ENCODE results near the gene C4BPB. TPM values are rescaled to one million over a fixed set of nuclear protein-coding genes. Genes with fewer than 3 reads are reported as not detected.

C4BPB gene
- total and polyA plus RNA-seq, 2 of the 4 experiments (the other 2 are of a cell fraction), result not detected

GRCh38 chr1:207139616-207140015 is 51.0 kb downstream of the C4BPB start:
- no CpG with 5 or more reads among the region's 1 CpG for WGBS, 2 experiments (ENCODE audit: extremely low coverage in 2 of 2, insufficient read length in 1 of 2)
- Histone ChIP-seq H2BK5ac (ENCODE audit: low read depth, low read length, poor library complexity, severe bottlenecking) (no peak overlapping the region), H3K56ac (ENCODE audit: extremely low read depth, insufficient read depth, low read length) (no peak overlapping the region), H3K9me1 (ENCODE audit: insufficient read depth, low read length) (no peaks in the 10 kb centered on the region), H3K4me3 (ENCODE audit: insufficient read depth, low read depth, low read length) (no peak overlapping the region), H2BK120ac (ENCODE audit: low read depth, low read length) (no peak overlapping the region), H4K91ac (ENCODE audit: insufficient read depth, low read depth, low read length) (no peak overlapping the region), H2AFZ (replicated peaks; ENCODE audit: low read length, poor library complexity) (no peak overlapping the region), H4K5ac (ENCODE audit: low read depth, low read length) (no peak overlapping the region), H4K20me1 (ENCODE audit: insufficient read depth, low read length) (no peaks in the 10 kb centered on the region), H3K79me1 (ENCODE audit: low read depth in 1 of 2, low read length in 2 of 2) (no peaks in the 10 kb centered on the region), H3K4me2 (ENCODE audit: low read depth, low read length) (no peak overlapping the region), H3K36me3 (ENCODE audit: control insufficient read depth, insufficient read depth, low read length) (no peaks in the 10 kb centered on the region), H3K4ac (ENCODE audit: low read depth, low read length) (no peak overlapping the region), H3K14ac (replicated peaks; ENCODE audit: low read depth, low read length) (no peak overlapping the region), H3K4me1 (ENCODE audit: control insufficient read depth, insufficient read depth, low read length) (no peaks in the 10 kb centered on the region), H2BK20ac (ENCODE audit: low read depth, low read length) (no peak overlapping the region), H2BK15ac (ENCODE audit: low read depth, low read length) (no peak overlapping the region), H3K9me3 (ENCODE audit: control insufficient read depth, insufficient read depth, low read length) (no peaks in the 10 kb centered on the region), H2AK5ac (ENCODE audit: low read depth, low read length) (no peak overlapping the region), H4K8ac (ENCODE audit: low read depth in 2 of 2, low read length in 2 of 2) (no peak overlapping the region), H3K27me3 (ENCODE audit: control insufficient read depth, insufficient read depth, low read length) (no peaks in the 10 kb centered on the region), H3K23ac (ENCODE audit: low read depth, low read length) (no peak overlapping the region), H3K9ac (ENCODE audit: low read depth, low read length) (no peak overlapping the region), H3K27ac (ENCODE audit: insufficient read depth, low read length) (no peak overlapping the region), H3K18ac (ENCODE audit: low read depth, low read length) (no peak overlapping the region), H2AK9ac (replicated peaks; ENCODE audit: low read depth, low read length, poor library complexity) (no peak overlapping the region)
- no peak for ATAC-seq (ENCODE audit: low read depth)
- ChIA-PET POLR2A (ENCODE audit: unreplicated experiment) (no interaction called here), CTCF (no interaction called here)
- intact Hi-C loops (cut with micrococcal nuclease), result no loop called here
- dilution Hi-C loops (cut with HindIII; ENCODE audit: low sequenced_read_pairs, unreplicated experiment), result no loop called here
- in situ Hi-C loops (cut with MboI; ENCODE audit: low sequenced_read_pairs), result no loop called here
- DNase-seq, result no peak
- no TSS peak for BruUV-seq (replicated peaks)
- TF ChIP-seq MAZ (IDR thresholded peaks at IDR 0.05; ENCODE audit: borderline replicate concordance, low read depth, low read length), result no peak
- no peak for TF ChIP-seq NFE2L2 (IDR thresholded peaks at IDR 0.05; ENCODE audit: low read depth, low read length)
- TF ChIP-seq, protein P1, sequence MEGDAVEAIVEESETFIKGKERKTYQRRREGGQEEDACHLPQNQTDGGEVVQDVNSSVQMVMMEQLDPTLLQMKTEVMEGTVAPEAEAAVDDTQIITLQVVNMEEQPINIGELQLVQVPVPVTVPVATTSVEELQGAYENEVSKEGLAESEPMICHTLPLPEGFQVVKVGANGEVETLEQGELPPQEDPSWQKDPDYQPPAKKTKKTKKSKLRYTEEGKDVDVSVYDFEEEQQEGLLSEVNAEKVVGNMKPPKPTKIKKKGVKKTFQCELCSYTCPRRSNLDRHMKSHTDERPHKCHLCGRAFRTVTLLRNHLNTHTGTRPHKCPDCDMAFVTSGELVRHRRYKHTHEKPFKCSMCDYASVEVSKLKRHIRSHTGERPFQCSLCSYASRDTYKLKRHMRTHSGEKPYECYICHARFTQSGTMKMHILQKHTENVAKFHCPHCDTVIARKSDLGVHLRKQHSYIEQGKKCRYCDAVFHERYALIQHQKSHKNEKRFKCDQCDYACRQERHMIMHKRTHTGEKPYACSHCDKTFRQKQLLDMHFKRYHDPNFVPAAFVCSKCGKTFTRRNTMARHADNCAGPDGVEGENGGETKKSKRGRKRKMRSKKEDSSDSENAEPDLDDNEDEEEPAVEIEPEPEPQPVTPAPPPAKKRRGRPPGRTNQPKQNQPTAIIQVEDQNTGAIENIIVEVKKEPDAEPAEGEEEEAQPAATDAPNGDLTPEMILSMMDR (conservative IDR thresholded peaks at IDR 0.05; ENCODE audit: low read depth, low read length), result no peak
